A549 (cell line): Measurements from ENCODE around the gene FAM120A.

Experiments used
- BHLHE40 ChIP-seq: IDR thresholded peaks from 2 replicates; pipeline ENCODE4 v1.6.1; 2012; ENCODE audit warnings: low read depth, low read length, inconsistent platforms
- EP300 ChIP-seq, 2 experiments: fragments of >200 bp; sonication (Bioruptor Twin); formaldehyde crosslinking; IDR thresholded peaks; 2 replicates in 1 of 2; 3 replicates in 1 of 2; pipeline ENCODE4 v1.6.1; 2016 to 2017
- ESRRA ChIP-seq: fragments of 150-350 bp; IDR thresholded peaks from 2 replicates; pipeline ENCODE4 v1.6.1; 2014; ENCODE audit warnings: mild to moderate bottlenecking, low read length, borderline replicate concordance
- MAFK ChIP-seq: fragments of 450-650 bp; IDR thresholded peaks from 2 replicates; pipeline ENCODE4 v1.6.1; 2014; ENCODE audit not compliant: partially characterized antibody
- POLR2A ChIP-seq: IDR thresholded peaks from 2 replicates; pipeline ENCODE4 v1.6.1; 2012; ENCODE audit warnings: mild to moderate bottlenecking, low read length
- SREBF2 ChIP-seq: fragments of 450-650 bp; IDR thresholded peaks from 2 replicates; pipeline ENCODE4 v1.6.1; 2014; ENCODE audit warnings: mild to moderate bottlenecking, moderate library complexity
- ZNF302 ChIP-seq: fragments of 250-450 bp; sonication (Bioruptor Pico); IDR thresholded peaks from 2 replicates; pipeline ENCODE4 v1.9.0; 2021; ENCODE audit warnings: inconsistent platforms, mild to moderate bottlenecking, moderate library complexity
- TF ChIP-seq, protein P1 (sequence below): fragments of >200 bp; sonication (Bioruptor Twin); formaldehyde crosslinking; IDR thresholded peaks from 3 replicates; pipeline ENCODE4 v1.5.1; 2016
- TF ChIP-seq, protein P2 (sequence below): fragments of 450-650 bp; IDR thresholded peaks from 2 replicates; pipeline ENCODE4 v1.6.1; 2014; ENCODE audit warnings: antibody characterized with exemption
- TF ChIP-seq, protein P3 (sequence below): fragments of 150-350 bp; IDR thresholded peaks from 2 replicates; pipeline ENCODE4 v1.6.1; 2014; ENCODE audit warnings: low read depth, mild to moderate bottlenecking, low read length

DNA sequence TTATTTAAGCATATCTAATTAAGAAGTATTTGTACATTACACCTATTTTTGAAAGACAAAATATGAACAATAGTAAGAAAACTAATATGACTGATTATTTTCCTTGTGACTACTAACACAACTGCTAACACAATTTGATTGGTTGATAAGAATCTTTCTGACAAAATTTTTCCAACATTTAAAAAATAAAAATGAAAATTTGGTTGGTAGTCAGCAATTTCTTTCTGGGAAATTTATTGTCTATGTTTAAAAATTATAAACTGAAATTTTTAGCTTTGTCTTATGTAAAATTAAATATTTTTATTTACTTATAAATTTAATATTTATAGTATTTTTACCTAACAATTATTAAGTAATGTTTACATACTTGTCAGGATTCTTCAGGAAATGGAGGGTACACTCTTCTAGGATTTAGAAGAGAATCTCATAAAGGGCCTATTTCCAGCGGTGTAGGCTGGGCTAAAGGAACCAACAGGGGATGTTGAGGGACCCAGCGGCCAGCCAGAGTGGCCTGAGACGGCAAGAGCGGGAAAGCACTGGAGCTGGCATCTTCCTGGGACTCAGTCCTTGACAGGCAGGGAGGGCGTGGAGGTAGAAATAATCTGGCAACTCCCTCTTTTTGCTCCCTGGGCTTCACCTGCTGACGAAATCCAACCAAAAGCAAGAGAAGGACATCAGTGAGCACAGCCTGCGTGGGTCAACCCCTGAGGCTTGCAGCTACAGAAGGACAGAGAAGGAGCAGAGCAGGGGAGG lies 14.7 kb upstream of the FAM120A start:
- TF ChIP-seq BHLHE40, result no peak
- TF ChIP-seq, protein P1, sequence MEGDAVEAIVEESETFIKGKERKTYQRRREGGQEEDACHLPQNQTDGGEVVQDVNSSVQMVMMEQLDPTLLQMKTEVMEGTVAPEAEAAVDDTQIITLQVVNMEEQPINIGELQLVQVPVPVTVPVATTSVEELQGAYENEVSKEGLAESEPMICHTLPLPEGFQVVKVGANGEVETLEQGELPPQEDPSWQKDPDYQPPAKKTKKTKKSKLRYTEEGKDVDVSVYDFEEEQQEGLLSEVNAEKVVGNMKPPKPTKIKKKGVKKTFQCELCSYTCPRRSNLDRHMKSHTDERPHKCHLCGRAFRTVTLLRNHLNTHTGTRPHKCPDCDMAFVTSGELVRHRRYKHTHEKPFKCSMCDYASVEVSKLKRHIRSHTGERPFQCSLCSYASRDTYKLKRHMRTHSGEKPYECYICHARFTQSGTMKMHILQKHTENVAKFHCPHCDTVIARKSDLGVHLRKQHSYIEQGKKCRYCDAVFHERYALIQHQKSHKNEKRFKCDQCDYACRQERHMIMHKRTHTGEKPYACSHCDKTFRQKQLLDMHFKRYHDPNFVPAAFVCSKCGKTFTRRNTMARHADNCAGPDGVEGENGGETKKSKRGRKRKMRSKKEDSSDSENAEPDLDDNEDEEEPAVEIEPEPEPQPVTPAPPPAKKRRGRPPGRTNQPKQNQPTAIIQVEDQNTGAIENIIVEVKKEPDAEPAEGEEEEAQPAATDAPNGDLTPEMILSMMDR, result no peak
- no peak for TF ChIP-seq EP300 (IDR thresholded peaks at IDR 0.05)
- TF ChIP-seq SREBF2, result no peak
- TF ChIP-seq, protein P2, sequence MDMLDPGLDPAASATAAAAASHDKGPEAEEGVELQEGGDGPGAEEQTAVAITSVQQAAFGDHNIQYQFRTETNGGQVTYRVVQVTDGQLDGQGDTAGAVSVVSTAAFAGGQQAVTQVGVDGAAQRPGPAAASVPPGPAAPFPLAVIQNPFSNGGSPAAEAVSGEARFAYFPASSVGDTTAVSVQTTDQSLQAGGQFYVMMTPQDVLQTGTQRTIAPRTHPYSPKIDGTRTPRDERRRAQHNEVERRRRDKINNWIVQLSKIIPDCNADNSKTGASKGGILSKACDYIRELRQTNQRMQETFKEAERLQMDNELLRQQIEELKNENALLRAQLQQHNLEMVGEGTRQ, result no peak
- TF ChIP-seq POLR2A, result no peak
- no peak for TF ChIP-seq MAFK
- TF ChIP-seq ESRRA, result no peak
- TF ChIP-seq, protein P3, sequence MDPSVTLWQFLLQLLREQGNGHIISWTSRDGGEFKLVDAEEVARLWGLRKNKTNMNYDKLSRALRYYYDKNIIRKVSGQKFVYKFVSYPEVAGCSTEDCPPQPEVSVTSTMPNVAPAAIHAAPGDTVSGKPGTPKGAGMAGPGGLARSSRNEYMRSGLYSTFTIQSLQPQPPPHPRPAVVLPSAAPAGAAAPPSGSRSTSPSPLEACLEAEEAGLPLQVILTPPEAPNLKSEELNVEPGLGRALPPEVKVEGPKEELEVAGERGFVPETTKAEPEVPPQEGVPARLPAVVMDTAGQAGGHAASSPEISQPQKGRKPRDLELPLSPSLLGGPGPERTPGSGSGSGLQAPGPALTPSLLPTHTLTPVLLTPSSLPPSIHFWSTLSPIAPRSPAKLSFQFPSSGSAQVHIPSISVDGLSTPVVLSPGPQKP, result no peak
- TF ChIP-seq ZNF302, result no peak
